Measurements from ENCODE around the gene TCF4.

Gene TCF4

DNA sequence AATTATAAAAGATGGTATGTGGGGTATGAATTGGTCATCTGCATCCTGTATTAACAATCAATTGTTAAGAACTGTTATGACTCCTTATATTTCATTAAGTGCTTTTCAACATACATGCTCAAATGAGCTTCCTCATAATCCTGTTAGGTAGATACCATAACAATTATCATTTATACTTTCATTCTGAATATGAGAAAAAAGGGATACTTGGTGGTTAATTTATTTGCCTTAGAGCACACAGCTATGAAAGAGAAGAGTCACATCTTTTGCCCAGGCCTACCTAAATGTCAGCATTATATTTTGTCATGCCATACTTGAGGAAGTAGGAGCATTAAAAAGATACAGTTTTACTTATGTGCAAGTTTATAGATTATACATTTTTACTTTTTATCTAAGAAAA is 169.6 kb downstream of the TCF4 start:
- in situ Hi-C loops (cut with HindIII; ENCODE audit: low sequenced_read_pairs), result no loop called here

DNA sequence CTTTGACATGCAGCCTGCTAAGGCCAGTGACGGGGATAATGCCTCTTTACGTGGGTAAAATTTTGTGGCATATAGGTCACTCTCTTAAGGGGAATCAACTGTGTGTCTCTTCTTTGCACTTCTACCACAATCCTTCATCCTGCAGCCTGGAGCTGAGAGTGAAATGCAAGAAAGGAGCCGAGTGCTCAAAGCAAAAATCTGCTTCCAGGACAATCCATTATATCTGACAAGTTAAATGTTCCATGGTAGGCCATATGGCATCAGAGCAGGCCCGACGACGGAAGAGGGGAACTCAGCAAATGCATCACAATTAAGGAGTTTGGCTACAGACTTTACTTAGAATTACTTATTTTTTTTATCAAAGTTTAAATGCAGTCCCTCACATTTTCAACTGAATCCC is 171.2 kb downstream of the TCF4 start:
- in situ Hi-C loops (cut with HindIII; ENCODE audit: low sequenced_read_pairs), result no loop called here

DNA sequence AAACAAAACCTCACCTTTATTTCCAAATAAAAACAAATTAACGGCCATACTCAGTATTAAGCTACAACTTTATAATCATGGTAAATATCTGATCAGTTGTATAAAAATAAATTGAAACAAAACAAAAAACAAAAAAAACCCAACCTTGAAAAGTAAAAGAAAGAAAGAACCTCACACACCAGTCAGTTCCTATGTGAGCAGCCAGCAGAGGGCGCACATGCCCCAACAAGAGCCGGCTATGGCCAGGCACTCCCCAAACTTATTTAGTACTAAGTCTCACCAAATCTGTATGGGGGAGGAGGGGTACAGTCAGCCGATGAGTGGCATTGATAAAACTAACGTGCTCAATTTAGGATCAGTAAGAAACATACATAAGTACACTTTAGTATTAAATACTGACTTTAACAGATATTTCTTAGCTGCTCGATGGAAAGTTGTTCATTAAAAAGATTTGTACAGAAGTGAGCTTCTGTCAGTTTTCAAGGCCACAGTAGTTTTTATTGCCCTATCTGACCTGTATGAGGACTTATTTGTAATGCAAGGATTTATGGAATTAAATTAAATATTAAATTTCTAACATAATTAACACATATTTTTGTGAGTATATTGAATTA is 172.6 kb downstream of the TCF4 start:
- in situ Hi-C loops (cut with HindIII; ENCODE audit: low sequenced_read_pairs), result no loop called here

DNA sequence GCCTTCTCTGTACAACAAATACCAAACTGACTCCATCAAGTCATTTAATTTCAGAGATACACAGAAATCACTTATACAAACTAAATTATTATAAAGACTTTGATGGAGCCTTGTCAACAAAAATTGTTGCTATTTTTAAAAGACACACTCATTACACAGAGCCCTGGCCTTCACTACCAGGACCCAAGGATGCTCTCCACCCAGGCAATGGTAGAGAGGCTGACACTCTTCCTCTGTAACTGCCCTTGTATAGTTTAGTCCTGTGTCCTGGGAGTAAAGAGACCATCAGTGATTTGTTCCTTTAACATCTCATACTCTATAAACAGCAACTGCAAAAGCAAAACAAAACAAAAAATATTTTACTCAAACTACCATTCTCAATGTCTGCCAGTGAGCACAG is 173.5 kb downstream of the TCF4 start:
- in situ Hi-C loops (cut with HindIII; ENCODE audit: low sequenced_read_pairs), result no loop called here

DNA sequence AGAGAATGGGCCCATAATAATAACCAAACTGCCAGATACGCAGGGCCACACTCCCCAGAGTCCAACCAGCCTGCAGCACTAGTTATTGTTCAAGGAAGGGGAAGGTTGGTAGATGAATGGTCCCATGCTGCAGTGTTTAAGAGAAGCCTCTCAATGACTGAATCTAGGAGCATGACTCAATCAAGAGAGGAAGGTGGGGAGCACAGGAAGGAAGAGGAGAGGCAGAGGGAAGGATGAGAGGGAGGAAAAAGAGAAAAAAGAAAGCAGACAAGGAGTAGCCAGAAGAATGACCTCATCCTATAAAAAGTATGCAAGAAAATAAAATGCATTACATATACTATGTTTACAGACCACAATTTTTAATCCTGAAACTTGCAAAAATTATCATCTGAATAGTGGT is 174.5 kb downstream of the TCF4 start:
- in situ Hi-C loops (cut with HindIII; ENCODE audit: low sequenced_read_pairs), result no loop called here

DNA sequence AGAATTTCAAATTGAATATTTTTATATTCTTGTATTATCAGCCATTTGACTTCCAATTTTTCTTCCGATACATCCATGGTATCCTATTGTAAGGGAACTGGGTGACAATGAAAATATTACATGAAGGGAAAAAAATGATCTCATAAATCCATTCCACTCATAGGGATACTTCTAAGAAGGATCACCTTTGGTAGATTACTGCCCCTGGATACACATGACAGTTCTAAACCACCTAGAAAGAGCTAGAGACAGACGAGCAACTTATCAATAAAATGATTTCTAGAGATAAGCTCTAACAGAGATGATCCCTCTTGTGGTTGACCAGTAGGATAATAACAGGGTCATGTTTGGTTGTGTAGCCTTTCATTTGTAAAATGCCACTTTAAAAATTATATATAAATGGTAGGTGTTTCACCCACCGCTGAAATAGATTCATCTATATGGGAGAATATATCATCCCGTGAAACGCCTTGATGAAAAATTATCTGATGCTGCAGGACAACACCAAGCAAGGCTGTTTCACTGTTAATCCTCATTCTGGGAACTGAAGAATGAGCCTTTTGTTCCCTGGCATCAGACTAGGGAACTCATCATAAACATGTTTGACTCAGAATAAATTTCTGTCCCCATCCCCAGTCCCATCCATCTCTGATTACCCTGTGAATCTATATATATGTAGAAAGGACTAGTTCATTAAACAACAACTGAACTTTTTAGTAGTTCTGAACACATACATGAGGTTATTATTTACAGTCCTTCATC is 180.0 kb downstream of the TCF4 start:
- in situ Hi-C loops (cut with HindIII; ENCODE audit: low sequenced_read_pairs), result no loop called here

DNA sequence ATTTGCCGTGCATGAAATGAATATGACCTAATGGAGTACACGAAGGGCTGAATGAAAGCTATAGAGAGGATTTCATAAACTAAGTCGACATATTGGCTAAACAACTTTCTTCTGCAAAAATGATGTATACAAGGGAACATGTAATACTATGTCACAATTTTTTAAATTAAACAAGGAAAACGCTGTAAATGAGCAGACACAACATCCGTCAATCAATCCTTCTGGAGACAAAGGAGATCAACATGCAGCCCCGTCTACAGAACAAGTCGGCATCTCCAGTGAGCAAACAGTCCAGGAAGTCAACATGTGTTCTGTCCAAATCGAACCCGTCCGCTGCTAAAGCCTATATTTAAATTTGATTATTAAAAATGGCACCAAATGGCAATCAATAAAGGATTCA is 180.8 kb downstream of the TCF4 start:
- in situ Hi-C loops (cut with HindIII; ENCODE audit: low sequenced_read_pairs), result no loop called here

DNA sequence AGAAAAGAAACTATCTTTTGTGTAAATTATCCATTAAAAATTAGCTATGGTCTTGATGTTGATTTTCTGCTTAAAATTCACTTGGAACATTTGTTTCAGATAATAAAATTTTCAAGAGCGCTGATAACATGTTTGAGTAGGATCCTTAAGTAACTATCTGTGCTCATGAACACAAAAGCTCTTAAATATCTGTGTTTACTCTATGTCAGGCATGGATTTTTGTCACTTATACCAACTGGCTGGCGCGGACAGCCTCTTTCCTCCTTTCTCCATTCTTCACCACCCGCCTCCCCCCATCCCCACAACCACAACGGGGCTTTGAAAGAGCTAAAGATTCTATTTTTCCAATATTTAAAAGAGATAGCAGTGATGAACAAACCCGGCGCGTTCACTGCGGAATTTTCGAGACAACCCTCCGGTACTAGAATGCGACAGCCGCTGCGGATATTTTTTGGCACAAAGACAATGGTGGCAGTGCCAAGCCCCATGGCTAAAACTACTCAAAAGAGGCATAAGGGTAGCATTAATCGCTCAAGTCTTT is 181.5 kb downstream of the TCF4 start:
- in situ Hi-C loops (cut with HindIII; ENCODE audit: low sequenced_read_pairs), result no loop called here

DNA sequence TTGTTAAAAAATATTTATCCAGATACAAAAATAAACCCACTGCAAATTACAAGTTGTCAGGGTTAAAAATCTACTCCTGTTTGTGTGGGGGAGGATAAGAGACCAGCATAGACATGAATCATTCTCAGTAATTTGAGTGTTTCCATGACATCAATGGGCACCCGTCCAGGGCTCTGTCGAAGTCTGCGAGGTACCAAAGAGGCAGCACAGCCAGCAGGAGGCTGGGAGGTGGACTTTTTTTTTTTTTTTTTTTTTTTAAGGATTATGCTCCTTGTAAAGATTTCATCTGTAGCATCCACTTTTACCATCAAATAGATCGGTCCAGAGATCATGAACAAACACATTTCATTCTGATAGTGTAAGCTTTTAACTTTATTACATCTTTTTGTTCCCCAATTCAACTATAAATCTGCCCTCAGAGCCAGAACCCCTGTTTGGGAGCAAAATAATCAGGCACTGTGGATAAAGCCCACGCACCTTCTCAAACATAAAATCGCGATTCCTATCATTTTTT is 182.0 kb downstream of the TCF4 start:
- in situ Hi-C loops (cut with HindIII; ENCODE audit: low sequenced_read_pairs), result no loop called here

DNA sequence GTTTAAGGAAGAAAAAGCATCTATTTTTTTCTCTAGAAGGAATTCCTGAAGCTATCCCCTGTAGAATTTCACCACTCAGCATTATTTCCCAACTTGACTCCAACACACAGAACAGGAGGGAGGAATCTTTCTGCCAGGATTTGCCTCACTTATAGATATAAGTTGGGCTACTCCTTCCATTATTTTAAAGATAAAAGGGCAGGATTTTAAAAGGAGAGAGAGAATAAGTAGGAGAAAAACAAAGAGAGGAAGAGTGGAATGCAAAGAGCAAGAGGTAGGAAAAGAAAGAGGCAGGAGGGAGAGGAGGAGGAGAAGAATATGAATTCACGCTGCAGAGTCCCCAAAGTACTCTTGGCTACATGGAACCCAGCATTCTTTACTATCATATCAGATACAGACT is 182.5 kb downstream of the TCF4 start:
- in situ Hi-C loops (cut with HindIII; ENCODE audit: low sequenced_read_pairs), result no loop called here

DNA sequence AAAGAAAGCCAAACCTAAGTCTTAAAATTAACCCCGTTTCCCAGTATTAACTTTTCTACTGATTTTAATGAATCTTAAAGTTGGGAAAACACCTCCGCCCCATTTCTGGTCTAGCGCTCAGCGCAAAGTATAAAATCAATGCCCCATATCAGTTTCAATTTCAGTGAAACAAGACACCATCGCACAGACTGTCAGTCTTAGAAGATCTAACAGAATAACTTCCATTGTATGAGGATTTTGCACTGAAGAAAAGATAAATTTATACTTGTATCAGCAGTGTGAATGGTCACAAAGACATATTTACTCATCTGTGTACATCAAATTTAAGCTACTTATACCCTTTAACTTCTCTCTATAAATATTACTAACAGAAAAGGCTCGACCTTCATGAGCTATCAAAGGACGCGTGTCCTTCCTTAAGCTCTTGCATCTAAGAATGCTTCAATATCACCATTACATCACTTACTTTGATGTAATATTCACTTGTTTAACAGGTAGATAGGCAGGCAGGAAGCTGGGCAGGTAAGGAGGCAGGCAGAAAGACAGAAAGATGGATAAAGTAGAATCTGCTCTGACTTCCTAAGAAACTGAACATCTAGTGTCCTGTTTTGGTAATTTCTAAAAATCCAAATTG is 183.0 kb downstream of the TCF4 start:
- in situ Hi-C loops (cut with HindIII; ENCODE audit: low sequenced_read_pairs), result no loop called here

DNA sequence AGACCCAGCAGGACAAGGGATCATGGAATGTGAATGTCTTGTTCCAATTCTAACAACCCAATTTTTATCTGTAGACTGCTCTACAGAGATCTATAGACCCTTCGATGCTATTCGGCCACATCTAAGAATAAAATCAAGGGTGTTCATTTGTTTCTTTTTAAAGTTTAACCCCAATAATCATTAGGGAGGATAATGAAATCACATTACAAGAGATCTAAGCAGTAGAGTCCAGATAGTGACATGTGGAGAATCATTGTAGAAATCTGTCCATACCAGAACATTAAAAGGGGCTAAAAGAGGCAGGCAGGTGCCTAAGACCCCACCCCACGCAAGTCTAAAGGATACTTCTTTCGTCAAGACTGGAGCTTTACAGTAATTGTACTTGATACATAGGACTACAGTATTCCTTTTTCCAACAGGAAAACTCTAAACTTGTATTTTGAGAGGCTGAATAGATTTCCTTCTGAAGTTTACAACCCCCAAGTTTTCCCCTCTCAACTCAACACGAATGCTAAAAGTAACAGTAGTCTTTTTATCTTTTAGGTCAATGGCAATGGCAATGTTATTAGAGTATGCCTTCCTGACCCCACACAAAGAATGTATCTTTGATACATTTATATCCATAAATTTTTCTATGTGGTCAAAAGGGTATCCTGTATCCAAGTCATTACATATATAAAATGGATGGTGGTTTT is 183.7 kb downstream of the TCF4 start:
- in situ Hi-C loops (cut with HindIII; ENCODE audit: low sequenced_read_pairs), result no loop called here

DNA sequence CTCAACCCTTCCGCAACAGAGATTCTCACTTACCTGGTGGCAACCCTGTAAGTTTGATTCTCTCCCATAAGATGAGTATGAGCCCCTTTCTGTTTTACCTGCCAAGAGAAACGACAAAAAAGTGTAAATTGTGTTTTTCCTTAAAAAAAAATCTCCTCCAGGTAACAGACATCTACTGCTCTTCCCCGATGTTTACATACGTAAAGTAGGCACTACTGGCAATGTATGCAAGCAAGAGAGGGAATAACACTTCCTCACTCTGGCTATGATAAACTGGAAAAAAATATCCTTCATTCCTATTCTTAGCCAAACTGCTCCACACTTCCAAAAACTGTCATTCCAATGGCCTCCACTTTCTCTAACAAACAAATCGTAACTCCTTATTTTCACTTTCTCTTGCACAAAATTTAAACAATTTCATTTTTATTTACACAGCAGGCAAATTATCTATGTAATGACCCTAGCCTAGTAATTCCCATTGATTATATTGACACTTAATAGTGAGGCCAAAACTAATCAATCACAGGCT is 184.5 kb downstream of the TCF4 start:
- in situ Hi-C loops (cut with HindIII; ENCODE audit: low sequenced_read_pairs), result no loop called here

DNA sequence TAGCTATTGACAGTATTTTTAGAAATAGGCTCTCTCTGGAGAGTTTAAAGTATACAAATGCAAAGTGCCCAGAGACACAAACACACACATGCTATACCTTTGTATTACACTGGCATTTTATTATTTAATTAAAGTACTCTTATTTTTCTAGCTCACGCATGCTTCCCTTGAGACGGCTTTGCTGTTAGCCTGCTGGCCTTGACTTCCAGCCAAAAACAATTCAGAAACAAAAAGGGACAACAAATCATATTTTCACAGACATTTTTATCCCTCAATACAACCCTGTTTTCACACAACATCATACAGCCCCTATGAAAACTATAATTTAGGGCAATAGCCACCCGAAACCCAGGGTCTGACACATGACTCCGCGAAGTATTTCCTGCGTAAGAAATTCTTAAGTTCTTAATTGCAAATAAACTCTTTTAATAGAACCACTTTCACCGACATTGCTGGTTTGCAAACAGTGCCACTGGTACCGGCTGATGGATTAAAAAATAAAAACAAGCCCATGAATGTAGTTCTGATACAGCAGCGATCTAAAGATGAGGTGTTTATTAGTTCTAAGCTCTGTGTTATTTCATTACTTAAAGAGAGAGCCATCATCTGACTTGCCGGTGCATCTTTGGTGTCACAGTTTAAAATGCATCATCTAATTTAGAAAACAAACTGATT is 185.1 kb downstream of the TCF4 start:
- in situ Hi-C loops (cut with HindIII; ENCODE audit: low sequenced_read_pairs), result no loop called here

DNA sequence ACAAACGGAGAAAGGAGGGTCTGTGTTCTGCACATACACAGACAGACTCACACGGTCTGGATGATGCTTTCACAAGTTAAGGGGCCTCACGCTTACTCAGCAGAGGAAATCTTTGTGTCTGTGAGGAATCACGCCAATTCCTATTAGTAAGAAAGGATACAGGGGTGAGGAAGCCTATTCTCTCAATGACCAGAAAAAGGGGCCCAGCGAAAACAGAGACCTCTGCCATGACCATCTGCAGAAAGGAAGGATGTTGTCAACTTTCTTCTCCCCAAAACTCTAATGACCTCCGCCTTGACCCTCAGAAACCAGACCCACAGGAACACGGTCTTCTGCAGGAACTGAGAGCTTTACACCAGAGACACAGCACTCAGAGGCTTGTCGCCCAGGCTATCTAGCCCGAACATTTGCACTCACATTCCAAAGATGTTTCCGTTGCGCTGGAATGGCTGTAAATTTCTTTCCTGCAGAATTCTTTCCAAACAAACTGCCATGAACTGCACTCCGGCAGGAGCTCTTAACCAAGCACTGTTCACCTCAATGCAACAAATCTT is 186.3 kb downstream of the TCF4 start:
- in situ Hi-C loops (cut with HindIII; ENCODE audit: low sequenced_read_pairs), result no loop called here

DNA sequence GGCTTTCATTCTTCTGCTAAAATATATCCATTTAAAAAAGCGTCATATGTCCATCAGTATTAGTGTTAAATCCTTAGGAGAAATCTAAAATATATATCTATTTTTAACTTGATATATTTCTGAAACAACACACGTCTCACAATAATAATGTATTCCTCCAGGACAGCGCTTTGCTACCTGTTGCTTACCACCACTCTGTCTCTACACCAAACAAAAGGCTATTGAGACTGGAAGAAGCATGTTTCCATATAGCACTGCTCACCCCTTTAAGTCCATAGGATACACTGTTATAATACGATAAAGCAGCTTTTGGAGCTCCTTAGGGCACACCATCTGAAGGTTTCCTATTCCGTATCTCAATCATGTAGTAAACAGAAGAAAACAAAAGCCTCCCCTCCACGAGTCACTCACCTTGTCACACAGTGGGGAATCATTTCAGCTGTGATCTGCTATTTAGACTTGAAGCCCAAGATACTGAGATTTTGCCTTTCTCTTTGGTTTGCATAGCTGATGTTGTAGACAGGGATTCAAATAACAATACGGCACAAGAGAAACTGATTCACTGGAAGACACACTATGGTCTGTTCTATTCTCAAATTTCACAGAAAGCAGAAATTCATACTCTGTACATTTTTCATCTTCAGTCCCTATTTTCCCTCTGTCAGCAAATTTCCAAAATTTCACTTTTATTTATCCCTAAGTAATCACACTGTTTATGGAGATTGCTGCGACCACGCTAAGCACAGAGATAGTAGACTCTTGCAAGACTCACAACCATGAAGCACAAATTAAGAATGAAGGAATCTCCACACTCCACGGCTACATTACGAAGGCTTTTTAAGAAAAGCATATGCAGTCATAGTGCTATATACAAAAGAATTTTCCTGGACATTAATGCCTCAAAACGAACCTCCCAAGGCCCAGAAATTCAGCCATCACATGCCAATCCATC is 187.1 kb downstream of the TCF4 start:
- in situ Hi-C loops (cut with HindIII; ENCODE audit: low sequenced_read_pairs), result no loop called here

DNA sequence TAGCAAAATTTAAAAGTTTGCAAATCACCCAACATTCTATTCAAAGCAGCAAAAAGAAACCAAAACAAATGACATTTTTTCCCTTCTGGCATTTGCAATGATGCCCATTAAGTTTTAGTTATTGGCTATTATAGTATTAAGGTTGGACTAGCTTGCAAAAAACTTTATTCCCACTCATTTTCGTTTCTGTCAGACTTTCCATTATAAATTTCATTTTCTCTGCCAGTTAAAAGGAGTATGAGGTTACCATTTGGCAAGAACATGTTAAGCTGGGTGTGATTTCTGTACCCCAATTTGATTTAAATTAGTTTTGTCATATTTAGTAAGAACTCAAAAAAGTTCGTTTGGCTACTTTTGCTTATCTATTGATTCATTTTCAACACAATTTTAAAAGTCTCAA is 187.9 kb downstream of the TCF4 start:
- in situ Hi-C loops (cut with HindIII; ENCODE audit: low sequenced_read_pairs), result no loop called here

DNA sequence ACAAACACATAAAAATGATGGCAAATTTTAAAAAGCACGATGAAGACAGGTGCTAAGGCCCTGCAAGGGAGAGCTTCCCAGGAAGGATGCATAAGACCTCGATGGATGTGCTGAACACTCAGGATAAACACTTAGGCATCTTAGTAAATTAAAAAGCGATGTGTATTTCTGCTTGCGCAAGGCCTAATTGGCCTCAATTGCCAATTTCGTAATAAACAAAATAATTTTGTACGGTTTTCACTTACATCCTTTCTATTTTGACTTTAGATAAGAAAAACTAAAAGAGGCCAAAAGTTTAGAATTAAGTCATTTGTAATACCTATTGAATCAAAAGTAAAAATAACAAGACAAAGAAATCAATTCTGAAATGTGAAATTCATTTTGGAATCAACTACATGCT is 189.1 kb downstream of the TCF4 start:
- in situ Hi-C loops (cut with HindIII; ENCODE audit: low sequenced_read_pairs), result no loop called here

DNA sequence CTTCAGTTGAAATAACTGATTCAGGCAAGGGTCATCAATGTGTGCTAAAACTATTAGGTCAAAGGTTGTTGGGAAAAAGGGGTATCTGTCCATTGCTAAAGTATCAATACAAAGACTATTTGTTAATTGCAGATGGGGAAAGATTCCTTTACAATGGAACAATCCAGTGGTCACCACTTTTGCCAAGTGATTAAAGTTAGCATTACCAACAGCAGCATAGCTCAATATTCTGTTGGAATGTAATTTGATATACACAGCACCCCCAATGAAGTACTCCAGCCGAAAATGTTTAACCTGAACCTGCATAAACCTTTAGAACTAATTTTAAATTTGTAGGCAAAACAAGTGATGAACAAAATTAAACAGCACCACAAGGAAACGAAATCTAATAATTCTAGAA is 191.0 kb downstream of the TCF4 start:
- in situ Hi-C loops (cut with HindIII; ENCODE audit: low sequenced_read_pairs), result no loop called here

All from DLD1 (cell line).